Prostate gland (tissue), 2 donors: ENCODE results near the gene KRT40.
A peak's percentile ranks its signal among the peaks of the same experiment; 100 is the strongest.

Experiments used
- POLR2A ChIP-seq: fragments of 450-650 bp; IDR thresholded peaks from one replicate; pipeline ENCODE4 v1.6.1; 2016; ENCODE audit warnings: antibody characterized with exemption, mild to moderate bottlenecking
- TF ChIP-seq, protein P1 (sequence below), 4 experiments: fragments of 200-600 bp in 2 of 4; fragments of 450-650 bp in 2 of 4; sonication (generic) in 2 of 4; IDR thresholded peaks; 1 replicate in 3 of 4; 2 replicates in 1 of 4; pipeline ENCODE4 v1.5.1; 2016 to 2019; ENCODE audit warnings: antibody characterized with exemption in 4 of 4, mild to moderate bottlenecking in 2 of 4, moderate library complexity in 2 of 4

DNA sequence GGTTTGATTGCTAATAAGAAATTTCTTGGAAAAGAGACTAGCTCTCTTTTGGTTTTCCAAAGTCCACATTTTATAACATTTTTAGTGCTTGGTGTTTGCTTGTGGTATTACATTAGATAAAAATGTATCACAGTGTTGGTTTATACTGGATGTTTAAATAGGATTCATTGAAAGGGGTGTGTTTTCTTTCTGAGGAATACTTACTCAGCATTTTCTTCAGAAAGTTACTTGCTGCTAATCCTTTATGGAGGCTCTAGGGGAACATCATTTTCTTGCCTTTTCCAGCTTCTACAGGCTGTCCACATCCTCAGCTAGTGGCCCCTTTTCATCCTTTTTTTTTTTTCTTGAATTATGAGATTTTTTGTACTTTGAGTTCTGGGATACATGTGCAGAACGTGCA, 16.5 kb downstream of the KRT40 start:
- TF ChIP-seq, protein P1, sequence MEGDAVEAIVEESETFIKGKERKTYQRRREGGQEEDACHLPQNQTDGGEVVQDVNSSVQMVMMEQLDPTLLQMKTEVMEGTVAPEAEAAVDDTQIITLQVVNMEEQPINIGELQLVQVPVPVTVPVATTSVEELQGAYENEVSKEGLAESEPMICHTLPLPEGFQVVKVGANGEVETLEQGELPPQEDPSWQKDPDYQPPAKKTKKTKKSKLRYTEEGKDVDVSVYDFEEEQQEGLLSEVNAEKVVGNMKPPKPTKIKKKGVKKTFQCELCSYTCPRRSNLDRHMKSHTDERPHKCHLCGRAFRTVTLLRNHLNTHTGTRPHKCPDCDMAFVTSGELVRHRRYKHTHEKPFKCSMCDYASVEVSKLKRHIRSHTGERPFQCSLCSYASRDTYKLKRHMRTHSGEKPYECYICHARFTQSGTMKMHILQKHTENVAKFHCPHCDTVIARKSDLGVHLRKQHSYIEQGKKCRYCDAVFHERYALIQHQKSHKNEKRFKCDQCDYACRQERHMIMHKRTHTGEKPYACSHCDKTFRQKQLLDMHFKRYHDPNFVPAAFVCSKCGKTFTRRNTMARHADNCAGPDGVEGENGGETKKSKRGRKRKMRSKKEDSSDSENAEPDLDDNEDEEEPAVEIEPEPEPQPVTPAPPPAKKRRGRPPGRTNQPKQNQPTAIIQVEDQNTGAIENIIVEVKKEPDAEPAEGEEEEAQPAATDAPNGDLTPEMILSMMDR (IDR thresholded peaks at IDR 0.05), result peak in 1 of 4 experiments; percentile 22
- TF ChIP-seq POLR2A, result no peak
